ENCODE results near the gene MACROD2. TPM values are rescaled to one million over a fixed set of nuclear protein-coding genes. Genes with fewer than 3 reads are reported as not detected.

Gene MACROD2
- total RNA-seq, 4 donors from 2014 or later = 4.0 to 14.1 (median 10.4) TPM

DNA sequence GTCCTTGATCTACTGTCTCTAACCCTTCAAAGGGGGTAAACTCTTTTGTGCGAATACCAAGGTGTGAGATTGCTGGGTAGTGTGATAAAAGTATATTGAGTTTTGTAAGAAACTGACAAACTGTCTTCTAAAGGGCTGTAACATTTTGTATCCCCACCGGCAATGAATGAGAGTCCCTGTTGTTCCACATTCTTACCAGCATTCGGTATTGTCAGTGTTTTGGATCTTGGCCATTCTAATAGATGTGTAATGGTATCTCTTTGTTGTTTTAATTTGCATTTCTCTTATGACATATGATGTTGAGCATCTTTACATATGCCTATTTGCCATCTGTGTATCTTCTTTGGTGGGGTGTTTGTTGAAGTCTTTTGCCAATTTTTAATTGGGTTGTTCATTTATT is 1487.2 kb downstream of the MACROD2 start:
- WGBS, 2 donors = 52 to 64% methylated on average over 3 of the region's 3 CpGs
- TF ChIP-seq POLR2A (IDR thresholded peaks at IDR 0.05) (no peak), EP300 (IDR thresholded peaks at IDR 0.05) (no peak)
- TF ChIP-seq, protein P1, sequence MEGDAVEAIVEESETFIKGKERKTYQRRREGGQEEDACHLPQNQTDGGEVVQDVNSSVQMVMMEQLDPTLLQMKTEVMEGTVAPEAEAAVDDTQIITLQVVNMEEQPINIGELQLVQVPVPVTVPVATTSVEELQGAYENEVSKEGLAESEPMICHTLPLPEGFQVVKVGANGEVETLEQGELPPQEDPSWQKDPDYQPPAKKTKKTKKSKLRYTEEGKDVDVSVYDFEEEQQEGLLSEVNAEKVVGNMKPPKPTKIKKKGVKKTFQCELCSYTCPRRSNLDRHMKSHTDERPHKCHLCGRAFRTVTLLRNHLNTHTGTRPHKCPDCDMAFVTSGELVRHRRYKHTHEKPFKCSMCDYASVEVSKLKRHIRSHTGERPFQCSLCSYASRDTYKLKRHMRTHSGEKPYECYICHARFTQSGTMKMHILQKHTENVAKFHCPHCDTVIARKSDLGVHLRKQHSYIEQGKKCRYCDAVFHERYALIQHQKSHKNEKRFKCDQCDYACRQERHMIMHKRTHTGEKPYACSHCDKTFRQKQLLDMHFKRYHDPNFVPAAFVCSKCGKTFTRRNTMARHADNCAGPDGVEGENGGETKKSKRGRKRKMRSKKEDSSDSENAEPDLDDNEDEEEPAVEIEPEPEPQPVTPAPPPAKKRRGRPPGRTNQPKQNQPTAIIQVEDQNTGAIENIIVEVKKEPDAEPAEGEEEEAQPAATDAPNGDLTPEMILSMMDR (IDR thresholded peaks at IDR 0.05) = no peak

DNA sequence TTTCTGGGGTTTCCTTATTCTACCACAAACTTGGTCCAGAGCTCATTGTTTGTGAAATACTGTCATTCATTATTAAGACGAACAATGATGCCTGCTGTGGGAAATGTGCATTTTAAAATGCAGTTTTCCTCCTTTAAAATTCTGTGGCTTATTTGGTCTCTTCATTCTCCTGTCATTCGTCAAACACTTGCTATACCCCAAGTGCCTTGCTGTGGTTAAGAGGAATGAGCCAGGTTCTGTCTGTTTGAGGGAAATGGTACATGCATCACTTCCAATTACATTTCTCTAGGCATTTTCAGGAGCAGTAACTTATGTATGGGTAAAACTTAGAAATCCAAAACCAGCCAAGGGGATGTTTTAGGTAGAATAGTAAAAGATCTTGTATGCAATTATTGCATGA is 1490.2 kb downstream of the MACROD2 start:
- no peaks in the 10 kb centered on the region for H3K9me3 ChIP-seq

More for the DNA sequence above, 1487.2 kb downstream of the MACROD2 start:
- H3K27ac ChIP-seq = no peak overlapping the region
- no peak for DNase-seq (ENCODE audit: low spot score in 2 of 2)
- H3K27me3 ChIP-seq = no peaks in the 10 kb centered on the region
- no peaks in the 10 kb centered on the region for H3K4me1 ChIP-seq
- peaks cover 0 to 3% (median 0%) of the 10 kb centered on the region in 4 donors for H3K9me3 ChIP-seq
- H3K36me3 ChIP-seq = no peaks in the 10 kb centered on the region
- no peak overlapping the region for H3K4me3 ChIP-seq

DNA sequence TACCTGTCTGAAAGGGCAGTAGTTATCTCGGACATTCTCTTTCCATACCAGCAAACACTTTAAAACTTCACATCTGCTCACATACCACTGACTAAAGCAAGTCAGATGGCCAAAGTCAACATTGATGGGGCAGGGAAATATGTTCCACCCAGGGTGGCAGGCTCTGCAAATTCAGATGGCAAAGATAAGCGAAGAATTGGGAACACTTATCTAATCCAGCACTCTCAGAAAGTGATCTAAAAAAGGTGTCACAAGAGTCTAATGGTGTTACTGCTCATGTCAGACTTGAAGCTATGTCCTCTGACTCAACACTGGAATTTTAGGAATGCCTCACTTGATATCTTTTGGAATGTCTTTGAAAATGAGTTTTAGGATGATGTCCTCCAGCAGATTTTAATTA is 1491.7 kb downstream of the MACROD2 start:
- Histone ChIP-seq H3K27me3 (no peaks in the 10 kb centered on the region), H3K9me3 (no peaks in the 10 kb centered on the region), H3K36me3 (no peaks in the 10 kb centered on the region), H3K27ac (no peak overlapping the region), H3K4me1 (no peaks in the 10 kb centered on the region), H3K4me3 (no peak overlapping the region)
- no peak for DNase-seq (ENCODE audit: low spot score in 2 of 2)
- TF ChIP-seq POLR2A (IDR thresholded peaks at IDR 0.05) (no peak), EP300 (IDR thresholded peaks at IDR 0.05) (no peak)
- TF ChIP-seq, protein P1 (IDR thresholded peaks at IDR 0.05) = no peak
- 94 to 96% methylated on average over 2 of the region's 2 CpGs for WGBS, 2 donors

More for the DNA sequence above, 1490.2 kb downstream of the MACROD2 start:
- TF ChIP-seq POLR2A (IDR thresholded peaks at IDR 0.05) = no peak
- no peak for TF ChIP-seq EP300 (IDR thresholded peaks at IDR 0.05)
- TF ChIP-seq, protein P1 (IDR thresholded peaks at IDR 0.05) = no peak
- no peaks in the 10 kb centered on the region for H3K4me1 ChIP-seq
- DNase-seq (ENCODE audit: low spot score in 2 of 2) = no peak
- H3K27ac ChIP-seq = no peak overlapping the region
- no peaks in the 10 kb centered on the region for H3K27me3 ChIP-seq
- H3K4me3 ChIP-seq = no peak overlapping the region
- WGBS, 2 donors = 44 to 57% methylated on average over 2 of the region's 2 CpGs
- H3K36me3 ChIP-seq = no peaks in the 10 kb centered on the region

DNA sequence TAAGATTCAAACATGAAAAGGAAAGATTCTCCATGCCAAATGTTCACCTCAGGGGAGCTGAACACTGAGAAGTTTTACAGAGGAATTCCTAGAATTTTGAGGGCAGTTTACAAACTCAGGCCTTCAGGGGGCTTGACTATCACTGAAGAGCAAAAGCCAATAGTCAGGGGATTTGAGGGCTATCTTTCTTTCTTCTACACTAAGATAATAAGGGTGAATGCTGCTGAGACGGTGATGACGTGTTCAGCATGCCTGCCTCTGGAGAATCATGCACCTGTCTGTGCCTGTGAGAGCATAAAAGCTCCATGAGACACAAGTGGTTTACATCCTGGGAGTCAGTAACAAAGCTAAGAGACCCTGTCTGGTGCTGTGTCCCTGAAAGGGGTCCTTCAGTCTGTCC is 1492.4 kb downstream of the MACROD2 start:
- Histone ChIP-seq H3K27ac (no peak overlapping the region), H3K9me3 (no peaks in the 10 kb centered on the region), H3K4me3 (no peak overlapping the region), H3K4me1 (no peaks in the 10 kb centered on the region), H3K36me3 (no peaks in the 10 kb centered on the region), H3K27me3 (no peaks in the 10 kb centered on the region)
- 88 to 92% methylated on average over 2 of the region's 2 CpGs for WGBS, 2 donors
- DNase-seq (ENCODE audit: low spot score in 2 of 2) = no peak
- TF ChIP-seq, protein P1 (IDR thresholded peaks at IDR 0.05) = no peak
- TF ChIP-seq POLR2A (IDR thresholded peaks at IDR 0.05) = no peak
- TF ChIP-seq EP300 (IDR thresholded peaks at IDR 0.05) = no peak

DNA sequence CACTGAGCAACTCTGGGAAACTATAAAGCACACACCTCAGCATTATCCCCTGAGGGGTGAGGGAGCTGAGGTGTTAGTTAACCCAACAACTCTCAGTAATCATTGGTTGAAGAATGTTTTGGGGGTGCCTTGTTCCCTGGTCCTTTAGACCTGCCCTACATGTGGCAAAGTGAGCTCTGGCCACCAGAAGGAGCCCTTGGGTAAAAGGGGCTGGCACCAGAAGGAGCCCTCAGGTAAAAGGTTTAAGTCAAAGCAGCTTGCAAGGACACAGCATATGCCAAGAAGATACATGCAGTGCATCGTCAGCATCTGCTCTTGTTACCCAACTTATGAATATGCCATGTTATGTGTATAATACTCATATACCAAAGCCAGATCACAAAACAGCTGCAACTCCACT is 1496.3 kb downstream of the MACROD2 start:
- H3K4me3 ChIP-seq = no peak overlapping the region
- 89 to 100% methylated on average over 1 of the region's 1 CpG for WGBS, 2 donors
- no peak overlapping the region for H3K27ac ChIP-seq
- no peaks in the 10 kb centered on the region for H3K27me3 ChIP-seq
- no peaks in the 10 kb centered on the region for H3K4me1 ChIP-seq
- no peaks in the 10 kb centered on the region for H3K36me3 ChIP-seq
- no peak for DNase-seq (ENCODE audit: low spot score in 2 of 2)
- H3K9me3 ChIP-seq = no peaks in the 10 kb centered on the region
- TF ChIP-seq, protein P1 (IDR thresholded peaks at IDR 0.05) = no peak
- no peak for TF ChIP-seq EP300 (IDR thresholded peaks at IDR 0.05)
- TF ChIP-seq POLR2A (IDR thresholded peaks at IDR 0.05) = no peak

All from tibial nerve (tissue), 4 donors.